ENCODE results near the gene DUSP15.
A peak's percentile ranks its signal among the peaks of the same experiment; 100 is the strongest.
"Not testable (repeated sequence)": the region's sequence is repeated elsewhere in the genome, so short reads cannot be mapped to it uniquely, and the experiment has no call there.

DUSP15 gene

GRCh38 chr20:31820228-31820627 lies 50.1 kb downstream of the DUSP15 start:
- no peak for DNase-seq

GRCh38 chr20:31819083-31819784 lies 51.1 kb downstream of the DUSP15 start, which contains the start of gene MYLK2:
TSS of gene MYLK2 (plus strand) at chr20:31819356. CDS start at chr20:31819581, 225 bp downstream.
- DNase-seq = peak; percentile 82

GRCh38 chr20:31818376-31818908 lies 51.9 kb downstream of the DUSP15 start:
- DNase-seq = no peak

- no peak for DNase-seq
Observed at GRCh38 chr20:31817461-31817860, 52.9 kb downstream of the DUSP15 start.

- DNase-seq = no peak
Observed at GRCh38 chr20:31816221-31816620, 54.1 kb downstream of the DUSP15 start.

- no peak for DNase-seq
Observed at GRCh38 chr20:31815408-31816188, 54.7 kb downstream of the DUSP15 start.

- DNase-seq = not testable (repeated sequence)
Observed at GRCh38 chr20:31814142-31814541, 56.2 kb downstream of the DUSP15 start.

- no peak for DNase-seq
Observed at GRCh38 chr20:31813611-31814010, 56.7 kb downstream of the DUSP15 start.

GRCh38 chr20:31811796-31812728 lies 58.3 kb downstream of the DUSP15 start:
- DNase-seq = no peak

- no peak for DNase-seq
Observed at GRCh38 chr20:31811198-31811597, 59.1 kb downstream of the DUSP15 start.

Measured in right forelimb (tissue), 1 donor.